IPS-18a (cell line): Measurements from ENCODE around the gene SH3RF3.

ENCODE experiments used
- H3K27ac ChIP-seq: one replicate; pipeline ENCODE4 v1.5.1; 2013; ENCODE audit warnings: low read length
- H3K27me3 ChIP-seq: one replicate; pipeline ENCODE4 v1.6.1; 2013; ENCODE audit warnings: mild to moderate bottlenecking, low read length; ENCODE audit not compliant: control insufficient read depth, insufficient read depth
- H3K36me3 ChIP-seq: one replicate; pipeline ENCODE4 v1.6.1; 2013; ENCODE audit warnings: low read depth, low read length; ENCODE audit not compliant: control insufficient read depth
- H3K4me1 ChIP-seq: one replicate; pipeline ENCODE4 v1.6.1; 2013; ENCODE audit warnings: low read depth, low read length; ENCODE audit not compliant: control insufficient read depth
- H3K4me3 ChIP-seq: one replicate; pipeline ENCODE4 v1.5.1; 2013; ENCODE audit warnings: low read length
- H3K9ac ChIP-seq: one replicate; pipeline ENCODE4 v1.6.1; 2013; ENCODE audit warnings: mild to moderate bottlenecking, low read length, moderate library complexity
- H3K9me3 ChIP-seq: one replicate; pipeline ENCODE4 v1.6.1; 2013; ENCODE audit warnings: low read depth, low read length; ENCODE audit not compliant: control insufficient read depth

Gene SH3RF3

DNA sequence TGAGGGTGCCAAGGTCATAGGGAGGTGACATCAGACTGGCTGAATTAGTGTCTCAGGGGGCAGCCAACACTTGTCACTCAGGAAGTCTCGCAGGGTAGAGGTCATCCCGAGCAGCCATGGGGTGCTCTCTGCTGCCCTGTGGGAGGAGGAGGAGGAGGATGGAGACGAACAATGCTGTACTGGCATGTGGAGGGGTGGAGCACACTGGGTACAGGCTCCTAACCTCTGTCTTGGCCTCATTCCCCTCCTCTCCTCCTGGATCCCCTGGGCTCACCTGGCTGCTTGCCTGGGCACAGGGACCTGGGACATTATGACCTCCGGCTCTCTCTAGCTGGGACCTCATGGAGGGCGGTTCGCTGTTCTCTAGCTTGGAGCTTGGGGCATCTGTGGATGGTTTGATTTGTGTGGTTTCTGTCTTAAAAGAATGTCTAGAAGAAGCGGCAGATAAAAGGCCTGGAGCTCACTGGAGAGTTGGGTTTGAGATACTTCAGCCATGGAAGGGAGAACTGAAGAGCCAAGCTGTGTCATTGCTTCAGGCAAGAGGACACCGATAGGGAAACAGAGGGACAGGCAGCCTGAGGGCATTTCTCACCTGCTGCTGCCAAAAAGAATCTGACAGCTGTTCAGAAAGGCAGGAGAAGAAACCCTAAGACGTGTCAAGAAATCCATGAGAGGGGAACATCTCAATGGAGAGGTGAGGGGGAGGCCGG is 351.6 kb downstream of the SH3RF3 start:
- H3K9ac ChIP-seq: no peak overlapping the region
- H3K4me1 ChIP-seq: no peaks in the 10 kb centered on the region
- no peaks in the 10 kb centered on the region for H3K27me3 ChIP-seq
- no peaks in the 10 kb centered on the region for H3K36me3 ChIP-seq
- no peak overlapping the region for H3K27ac ChIP-seq
- H3K4me3 ChIP-seq: no peak overlapping the region
- H3K9me3 ChIP-seq: no peaks in the 10 kb centered on the region

DNA sequence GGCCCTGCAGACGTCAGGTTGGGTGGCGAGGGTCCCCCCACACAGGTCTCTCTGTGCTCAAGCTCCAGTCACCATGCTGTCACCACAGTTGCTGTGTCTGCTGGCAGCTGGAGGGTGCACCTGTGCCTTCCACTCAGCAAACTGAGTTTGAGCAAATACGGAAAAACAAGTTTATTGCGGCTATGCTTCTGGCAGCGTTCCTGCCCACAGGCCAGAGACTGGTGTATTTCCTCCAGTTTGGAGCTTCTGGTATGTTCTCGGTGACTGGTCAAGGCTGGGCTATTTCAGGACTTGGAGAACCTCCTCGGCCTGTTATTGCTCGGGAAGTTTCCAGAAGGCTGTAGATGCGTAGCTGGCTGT is 352.2 kb downstream of the SH3RF3 start:
- no peaks in the 10 kb centered on the region for H3K9me3 ChIP-seq
- no peaks in the 10 kb centered on the region for H3K36me3 ChIP-seq
- H3K4me3 ChIP-seq: no peak overlapping the region
- H3K27ac ChIP-seq: no peak overlapping the region
- H3K9ac ChIP-seq: no peak overlapping the region
- no peaks in the 10 kb centered on the region for H3K4me1 ChIP-seq
- no peaks in the 10 kb centered on the region for H3K27me3 ChIP-seq

DNA sequence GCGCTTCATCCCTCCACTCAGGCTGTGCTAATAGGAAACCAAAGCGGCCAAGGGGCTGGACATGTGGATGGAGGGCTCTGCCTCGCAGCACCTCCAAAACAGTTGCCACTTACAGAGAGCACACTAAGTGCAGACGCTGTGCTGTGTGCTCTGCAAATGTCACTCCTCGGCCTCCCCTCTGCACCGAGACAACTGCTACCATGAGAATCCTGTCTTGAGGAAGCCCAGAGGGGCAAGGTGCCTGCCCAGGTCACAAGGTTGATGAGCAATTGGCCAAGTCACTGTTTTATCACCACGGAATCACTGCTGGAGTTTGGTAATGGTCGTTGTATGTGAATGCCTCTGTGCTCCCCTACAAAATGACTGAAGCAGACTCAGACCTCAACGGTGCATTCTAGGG is 352.6 kb downstream of the SH3RF3 start:
- no peak overlapping the region for H3K27ac ChIP-seq
- no peaks in the 10 kb centered on the region for H3K27me3 ChIP-seq
- H3K36me3 ChIP-seq: no peaks in the 10 kb centered on the region
- H3K4me3 ChIP-seq: no peak overlapping the region
- H3K9me3 ChIP-seq: no peaks in the 10 kb centered on the region
- no peak overlapping the region for H3K9ac ChIP-seq
- H3K4me1 ChIP-seq: no peaks in the 10 kb centered on the region

DNA sequence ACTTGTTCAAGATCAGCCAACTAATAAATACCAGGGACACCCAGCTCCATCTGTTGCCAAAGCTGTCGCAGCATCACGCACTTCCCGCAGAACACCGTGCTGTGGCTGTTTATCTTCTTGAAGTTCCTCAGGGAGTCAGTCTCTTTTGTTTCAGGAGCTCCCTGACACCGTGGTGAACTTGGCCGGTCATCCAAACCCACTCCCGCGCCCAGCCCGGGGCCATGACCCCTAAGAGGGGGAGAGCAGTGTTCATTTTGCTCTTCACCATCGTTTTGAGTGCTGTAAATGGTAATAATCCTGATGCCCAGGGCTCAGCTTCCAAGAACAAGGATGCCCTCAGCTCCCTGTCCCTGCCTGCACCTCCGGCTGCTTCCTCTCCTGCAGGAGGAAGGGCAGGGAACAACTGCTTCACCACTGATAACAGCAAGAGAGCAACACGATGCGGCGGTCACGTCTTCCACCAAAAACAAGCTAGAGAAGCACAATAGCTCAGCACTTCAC is 353.4 kb downstream of the SH3RF3 start:
- H3K4me1 ChIP-seq: no peaks in the 10 kb centered on the region

DNA sequence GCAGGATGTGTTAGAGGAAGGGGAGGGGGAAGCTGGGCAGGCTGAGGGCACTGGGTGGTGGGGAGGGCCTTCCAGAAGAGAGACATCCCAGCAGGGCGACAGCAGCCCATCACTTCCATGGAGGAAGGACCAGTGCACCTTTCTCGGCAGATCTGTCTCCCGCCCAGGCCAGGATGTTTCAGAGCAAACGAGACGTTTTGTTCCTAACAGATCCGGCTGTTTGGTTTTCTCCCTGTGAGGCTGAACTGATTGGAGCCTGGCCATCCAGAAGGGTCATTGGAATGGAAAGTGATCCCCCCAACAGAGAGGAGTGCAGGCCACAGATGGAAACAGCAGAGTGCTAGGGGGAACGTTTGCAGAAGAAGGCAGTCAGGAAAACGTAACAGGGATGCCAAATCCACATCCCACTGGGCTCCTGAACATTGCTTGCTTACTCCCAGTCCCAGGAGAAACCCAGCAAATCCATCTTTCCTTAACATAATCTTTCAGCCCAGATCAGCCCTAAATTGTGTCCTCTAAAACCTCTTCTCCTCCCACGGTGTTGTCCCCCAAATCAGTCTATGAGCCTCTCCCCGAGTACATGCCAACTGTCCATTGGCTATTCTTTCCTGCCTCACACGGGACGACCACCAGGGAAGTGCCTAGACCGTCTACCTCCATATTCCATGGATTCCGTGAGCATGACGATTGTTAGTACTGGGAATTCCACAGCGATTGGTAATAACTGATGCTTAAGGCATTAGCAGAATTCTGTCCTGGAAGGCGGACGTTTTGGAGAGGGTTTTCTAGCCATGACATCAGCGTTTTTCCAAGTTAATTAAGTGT is 357.9 kb downstream of the SH3RF3 start:
- no peaks in the 10 kb centered on the region for H3K4me1 ChIP-seq
- no peak overlapping the region for H3K4me3 ChIP-seq
- H3K27me3 ChIP-seq: no peaks in the 10 kb centered on the region
- H3K36me3 ChIP-seq: no peaks in the 10 kb centered on the region
- no peak overlapping the region for H3K9ac ChIP-seq
- H3K9me3 ChIP-seq: no peaks in the 10 kb centered on the region
- no peak overlapping the region for H3K27ac ChIP-seq

More for the DNA sequence above, 353.4 kb downstream of the SH3RF3 start:
- no peak overlapping the region for H3K9ac ChIP-seq
- no peak overlapping the region for H3K27ac ChIP-seq
- no peaks in the 10 kb centered on the region for H3K9me3 ChIP-seq
- no peaks in the 10 kb centered on the region for H3K27me3 ChIP-seq
- no peaks in the 10 kb centered on the region for H3K36me3 ChIP-seq
- no peak overlapping the region for H3K4me3 ChIP-seq

DNA sequence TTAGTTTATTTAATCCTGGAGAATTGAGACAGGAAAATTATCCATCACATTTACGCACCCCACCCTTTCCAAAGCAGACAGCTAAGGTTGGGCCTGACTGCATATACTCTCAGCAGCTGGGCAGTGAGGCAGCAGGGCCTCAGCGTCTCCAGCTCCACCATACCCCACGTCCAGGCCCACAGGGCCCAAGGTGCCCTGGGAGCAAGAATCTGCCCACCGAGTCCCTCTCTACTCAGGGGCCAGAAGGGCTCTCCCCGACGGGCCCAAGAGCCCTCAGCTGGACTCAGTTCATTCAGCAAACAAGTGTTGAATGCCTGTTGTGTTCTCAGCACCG is 358.5 kb downstream of the SH3RF3 start:
- no peak overlapping the region for H3K9ac ChIP-seq
- no peaks in the 10 kb centered on the region for H3K36me3 ChIP-seq
- no peak overlapping the region for H3K27ac ChIP-seq
- H3K27me3 ChIP-seq: no peaks in the 10 kb centered on the region
- no peak overlapping the region for H3K4me3 ChIP-seq
- H3K9me3 ChIP-seq: no peaks in the 10 kb centered on the region
- H3K4me1 ChIP-seq: no peaks in the 10 kb centered on the region

DNA sequence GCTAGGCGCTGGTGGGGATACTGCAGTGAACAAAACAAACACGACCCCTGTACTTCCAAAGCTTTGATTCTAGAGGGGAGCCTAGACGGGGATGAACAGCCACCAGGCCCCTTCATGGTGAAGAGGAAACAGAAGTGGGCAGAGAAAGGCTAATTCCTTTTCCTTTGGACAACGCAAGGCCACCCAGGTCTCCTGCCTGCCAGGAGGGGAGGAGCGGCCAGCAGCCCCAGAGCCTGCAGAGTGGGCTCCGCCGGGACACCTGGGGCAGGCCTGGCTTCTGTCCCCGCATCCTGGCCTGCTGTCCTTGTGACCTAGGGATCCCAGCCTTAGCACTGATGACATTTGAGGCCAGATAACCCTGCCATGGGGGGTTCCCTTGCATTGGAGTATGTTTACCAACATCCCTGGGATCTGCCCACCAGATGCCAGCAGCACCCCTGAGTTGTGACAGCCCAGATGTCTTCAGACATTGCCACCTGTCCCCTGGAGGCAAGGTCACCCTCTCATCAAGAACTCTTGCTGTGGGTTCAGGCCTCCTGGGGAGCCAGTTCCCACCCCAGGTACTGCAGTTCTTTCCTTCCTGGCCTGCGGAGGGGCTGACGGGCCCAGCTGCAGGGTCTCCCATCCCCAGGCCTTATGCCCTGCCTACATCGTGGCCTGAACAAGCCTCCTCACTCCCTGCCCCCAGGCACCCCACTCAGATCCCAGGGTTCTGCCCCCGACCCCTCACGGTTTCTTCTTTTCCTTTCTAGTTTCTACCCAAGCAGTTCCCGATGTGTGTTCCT is 359.1 kb downstream of the SH3RF3 start:
- no peaks in the 10 kb centered on the region for H3K4me1 ChIP-seq
- no peak overlapping the region for H3K4me3 ChIP-seq
- no peak overlapping the region for H3K9ac ChIP-seq
- H3K27ac ChIP-seq: no peak overlapping the region
- H3K9me3 ChIP-seq: no peaks in the 10 kb centered on the region
- H3K27me3 ChIP-seq: no peaks in the 10 kb centered on the region
- H3K36me3 ChIP-seq: no peaks in the 10 kb centered on the region

DNA sequence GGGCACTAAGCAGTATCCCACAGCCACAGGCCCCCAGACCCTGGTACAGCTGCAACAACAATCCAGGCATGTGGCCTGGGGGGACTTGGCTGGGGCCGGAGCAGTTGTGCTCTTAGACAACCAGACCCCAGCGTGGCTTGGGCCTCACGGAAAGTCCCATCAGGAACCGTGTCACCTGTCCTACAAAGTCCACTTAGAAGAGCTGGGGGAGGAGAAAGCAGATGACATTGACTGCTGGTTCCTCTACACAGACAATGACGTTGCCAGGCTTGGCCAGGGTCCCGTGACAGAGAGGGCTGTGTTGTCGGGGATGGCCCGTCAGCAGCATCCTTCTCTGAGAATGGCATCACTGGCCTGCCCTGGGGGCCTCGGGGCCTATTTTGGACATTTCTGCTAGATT is 360.3 kb downstream of the SH3RF3 start:
- Histone ChIP-seq H3K4me1 (no peaks in the 10 kb centered on the region), H3K9ac (no peak overlapping the region), H3K36me3 (no peaks in the 10 kb centered on the region), H3K4me3 (no peak overlapping the region), H3K27ac (no peak overlapping the region), H3K27me3 (no peaks in the 10 kb centered on the region), H3K9me3 (no peaks in the 10 kb centered on the region)

DNA sequence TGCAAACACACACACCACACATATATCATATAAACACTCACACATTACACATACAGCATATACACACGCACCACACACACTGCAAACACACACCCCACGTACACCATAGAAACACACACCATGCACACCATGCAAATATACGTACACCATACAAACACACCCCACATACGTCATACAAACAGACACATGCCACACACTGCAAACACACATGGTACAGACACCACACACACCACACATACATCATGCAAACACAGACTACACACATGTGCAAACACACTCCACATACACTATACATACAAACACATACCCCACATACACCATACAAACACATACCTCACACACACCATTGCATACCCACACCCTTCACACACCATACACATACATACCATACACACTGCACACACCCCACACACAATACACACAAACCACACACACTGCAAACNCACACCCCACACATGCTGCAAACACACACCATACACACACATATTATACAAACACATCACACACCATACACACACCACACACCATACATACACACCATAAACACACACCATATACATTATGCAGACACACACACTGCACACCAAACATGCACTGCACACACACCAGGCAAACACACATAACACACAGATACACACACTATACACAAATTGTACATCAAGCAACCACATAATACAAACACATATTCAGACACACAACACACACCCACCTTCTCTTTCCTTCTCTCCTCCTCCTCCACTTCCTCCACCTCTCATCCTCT is 364.4 kb downstream of the SH3RF3 start:
- H3K4me1 ChIP-seq: no peaks in the 10 kb centered on the region
- no peak overlapping the region for H3K9ac ChIP-seq
- H3K4me3 ChIP-seq: no peak overlapping the region
- no peaks in the 10 kb centered on the region for H3K9me3 ChIP-seq
- H3K36me3 ChIP-seq: no peaks in the 10 kb centered on the region
- no peak overlapping the region for H3K27ac ChIP-seq
- H3K27me3 ChIP-seq: no peaks in the 10 kb centered on the region

DNA sequence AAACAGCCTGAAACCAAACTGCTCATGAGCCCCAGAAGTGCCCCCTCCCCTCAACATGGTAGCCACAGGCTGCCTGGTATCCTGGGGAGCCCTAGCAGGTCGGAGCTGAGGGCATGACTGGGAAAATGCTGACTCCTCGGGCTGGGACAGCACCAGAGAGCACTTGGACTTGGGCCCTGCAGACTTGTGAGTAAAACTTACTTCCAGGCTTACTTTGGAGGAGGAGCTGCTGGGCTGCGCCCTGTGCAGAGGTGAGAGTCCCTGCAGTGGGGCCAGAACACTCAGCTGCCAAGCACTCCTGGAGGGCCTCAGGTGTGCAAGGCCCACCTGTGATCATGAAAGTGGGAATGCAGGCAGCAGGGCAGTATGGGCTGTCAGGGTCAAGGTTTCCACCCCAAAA is 365.3 kb downstream of the SH3RF3 start:
- Histone ChIP-seq H3K36me3 (no peaks in the 10 kb centered on the region), H3K27ac (no peak overlapping the region), H3K9me3 (no peaks in the 10 kb centered on the region), H3K4me3 (no peak overlapping the region), H3K27me3 (no peaks in the 10 kb centered on the region), H3K9ac (no peak overlapping the region), H3K4me1 (no peaks in the 10 kb centered on the region)

DNA sequence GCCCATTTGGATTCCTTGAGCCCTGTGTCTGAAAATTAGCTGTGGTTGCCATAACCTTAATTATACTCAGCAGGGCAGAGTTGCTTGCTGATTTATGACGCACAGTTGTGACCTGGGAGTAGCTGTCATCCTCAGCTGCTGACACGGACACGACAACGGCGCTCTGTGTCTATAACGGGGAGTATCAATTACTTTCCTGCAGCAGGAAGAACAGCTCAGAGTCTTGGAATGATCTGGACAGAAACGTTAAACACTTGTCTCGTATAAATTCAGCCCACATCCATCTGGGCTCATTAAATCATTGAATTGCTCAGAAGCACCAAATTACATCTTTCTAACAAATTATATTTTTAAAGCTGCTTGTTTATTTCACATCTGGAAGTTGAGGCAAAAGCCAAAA is 368.5 kb downstream of the SH3RF3 start:
- Histone ChIP-seq H3K4me3 (no peak overlapping the region), H3K27ac (no peak overlapping the region), H3K27me3 (no peaks in the 10 kb centered on the region), H3K36me3 (no peaks in the 10 kb centered on the region), H3K9ac (no peak overlapping the region), H3K4me1 (no peaks in the 10 kb centered on the region), H3K9me3 (no peaks in the 10 kb centered on the region)
